Liver (tissue), 9 donors: ENCODE data around the gene INPP4B. TPM values are rescaled to one million over a fixed set of nuclear protein-coding genes. Genes with fewer than 3 reads are reported as not detected.

Source experiments
- DNase-seq: peaks from one replicate; pipeline ENCODE4 v3.0.0-alpha.2; 2017; ENCODE audit warnings: low spot score
- H3K27ac ChIP-seq, 2 donors: one replicate each; pipeline ENCODE4 v1.7.0; 2013; ENCODE audit warnings: inconsistent platforms in 2 of 2, low read length in 2 of 2, control low read depth in 1 of 2, low read depth in 1 of 2, mild to moderate bottlenecking in 1 of 2
- H3K27me3 ChIP-seq, 4 donors: one replicate each; pipeline versions ENCODE4 v1.6.1 to v1.7.0; 2013; ENCODE audit warnings: low read length in 3 of 4, inconsistent platforms in 1 of 4, mild to moderate bottlenecking in 1 of 4, moderate library complexity in 1 of 4; ENCODE audit not compliant: control insufficient read depth in 4 of 4, insufficient read depth in 4 of 4
- H3K36me3 ChIP-seq, 4 donors: one replicate each; pipeline versions ENCODE4 v1.6.1 to v1.7.0; 2013; ENCODE audit warnings: low read length in 3 of 4, mild to moderate bottlenecking in 3 of 4, low read depth in 1 of 4, moderate library complexity in 1 of 4; ENCODE audit not compliant: control insufficient read depth in 4 of 4, insufficient read depth in 3 of 4
- H3K4me1 ChIP-seq, 4 donors: one replicate each; pipeline versions ENCODE4 v1.6.1 to v1.7.0; 2013; ENCODE audit warnings: low read length in 3 of 4, mild to moderate bottlenecking in 3 of 4, moderate library complexity in 1 of 4; ENCODE audit not compliant: control insufficient read depth in 4 of 4, insufficient read depth in 4 of 4
- H3K4me3 ChIP-seq, 3 donors: one replicate each; pipeline versions ENCODE4 v1.6.1 to v1.7.0; 2013; ENCODE audit warnings: low read length in 3 of 3, control low read depth in 1 of 3, low read depth in 1 of 3, mild to moderate bottlenecking in 1 of 3
- H3K9ac ChIP-seq, 2 donors: one replicate each; pipeline ENCODE4 v1.7.0; 2013; ENCODE audit warnings: low read length in 2 of 2, mild to moderate bottlenecking in 2 of 2, moderate library complexity in 2 of 2, control low read depth in 1 of 2, low read depth in 1 of 2
- H3K9me3 ChIP-seq, 4 donors: one replicate each; pipeline versions ENCODE4 v1.6.1 to v1.7.0; 2013; ENCODE audit warnings: low read length in 3 of 4; ENCODE audit not compliant: control insufficient read depth in 4 of 4
- EGR1 ChIP-seq, 2 donors: IDR thresholded peaks; 2 replicates each; pipeline ENCODE4 v1.6.1; 2016 to 2018; ENCODE audit warnings: antibody characterized with exemption in 2 of 2, low read depth in 2 of 2
- FOXA1 ChIP-seq: IDR thresholded peaks from 2 replicates; pipeline ENCODE4 v1.6.1; 2016; ENCODE audit warnings: antibody characterized with exemption
- FOXA2 ChIP-seq: IDR thresholded peaks from 2 replicates; pipeline ENCODE4 v1.6.1; 2016; ENCODE audit warnings: antibody characterized with exemption
- GABPA ChIP-seq, 2 donors: IDR thresholded peaks in 1 of 2; conservative IDR thresholded peaks in 1 of 2; 2 replicates each; pipeline ENCODE4 v1.6.1; 2016; ENCODE audit warnings: antibody characterized with exemption in 2 of 2, mild to moderate bottlenecking in 1 of 2, moderate library complexity in 1 of 2
- HNF4G ChIP-seq: IDR thresholded peaks from 2 replicates; pipeline ENCODE4 v1.6.1; 2016; ENCODE audit warnings: antibody characterized with exemption
- JUND ChIP-seq, 2 donors: IDR thresholded peaks; 2 replicates each; pipeline ENCODE4 v1.6.1; 2016; ENCODE audit warnings: antibody characterized with exemption in 2 of 2
- MAX ChIP-seq: IDR thresholded peaks from 2 replicates; pipeline ENCODE4 v1.6.1; 2016; ENCODE audit warnings: antibody characterized with exemption
- NR2F2 ChIP-seq: IDR thresholded peaks from 2 replicates; pipeline ENCODE4 v1.6.1; 2016; ENCODE audit warnings: antibody characterized with exemption
- RAD21 ChIP-seq, 2 donors: IDR thresholded peaks; 2 replicates each; pipeline ENCODE4 v1.6.1; 2016; ENCODE audit warnings: antibody characterized with exemption in 2 of 2, mild to moderate bottlenecking in 2 of 2
- SP1 ChIP-seq: IDR thresholded peaks from 2 replicates; pipeline ENCODE4 v1.6.1; 2018; ENCODE audit warnings: antibody characterized with exemption, mild to moderate bottlenecking
- TAF1 ChIP-seq: conservative IDR thresholded peaks from 2 replicates; pipeline ENCODE4 v1.6.1; 2016; ENCODE audit warnings: antibody characterized with exemption, mild to moderate bottlenecking
- YY1 ChIP-seq: IDR thresholded peaks from 2 replicates; pipeline ENCODE4 v1.6.1; 2016; ENCODE audit warnings: antibody characterized with exemption, mild to moderate bottlenecking
- ZBTB33 ChIP-seq: IDR thresholded peaks from 2 replicates; pipeline ENCODE4 v1.6.1; 2016; ENCODE audit warnings: antibody characterized with exemption
- WGBS: extraction: QIAGEN DNeasy Blood & Tissue Kit; methylation state at CpG from one replicate; pipeline ENCODE4 v1.1.7; 2013; 5-methylcytosine and 5-hydroxymethylcytosine counted together
- polyA plus RNA-seq, 2 donors: library from polyadenylated mRNA; stranded (reverse) in 1 of 2; unstranded in 1 of 2; fragments of 200-250 nt in 1 of 2; fragments of >200 nt in 1 of 2; fragmentation: Nextera tagmentation in 1 of 2; extraction: Ambion mirVana in 1 of 2; gene quantifications; one replicate each; pipeline versions ENCODE4 v1.2.1 to v1.2.3, GENCODE V29; 2013 to 2015
- total RNA-seq, 2 donors: library from RNA; depleted of rRNA; stranded (reverse); fragments of >200 nt; gene quantifications; one replicate each; pipeline ENCODE4 v1.2.3, GENCODE V29; 2014
- TF ChIP-seq, protein P1 (sequence below): IDR thresholded peaks from 2 replicates; pipeline ENCODE4 v1.6.1; 2016; ENCODE audit warnings: antibody characterized with exemption, mild to moderate bottlenecking
- TF ChIP-seq, protein P2 (sequence below): fragments of 150-350 bp; IDR thresholded peaks from 2 replicates; pipeline ENCODE4 v1.5.1; 2017; ENCODE audit warnings: improper control_type of control experiment, low read depth, low read length; ENCODE audit not compliant: missing input control
- TF ChIP-seq, protein P3 (sequence below): IDR thresholded peaks from 2 replicates; pipeline ENCODE4 v1.6.1; 2016; ENCODE audit warnings: antibody characterized with exemption
- donor health status: healthy.
- donor health status: healthy.
- donor health status: healthy.
- donor health status: healthy.
- donor health status: healthy.

Gene INPP4B
- total and polyA plus RNA-seq, 4 donors, result 0.43 to 2.8 (median 1.6) TPM

GRCh38 chr4:142352712-142353111 lies 493.4 kb downstream of the INPP4B start (continued):
- TF ChIP-seq, protein P1, sequence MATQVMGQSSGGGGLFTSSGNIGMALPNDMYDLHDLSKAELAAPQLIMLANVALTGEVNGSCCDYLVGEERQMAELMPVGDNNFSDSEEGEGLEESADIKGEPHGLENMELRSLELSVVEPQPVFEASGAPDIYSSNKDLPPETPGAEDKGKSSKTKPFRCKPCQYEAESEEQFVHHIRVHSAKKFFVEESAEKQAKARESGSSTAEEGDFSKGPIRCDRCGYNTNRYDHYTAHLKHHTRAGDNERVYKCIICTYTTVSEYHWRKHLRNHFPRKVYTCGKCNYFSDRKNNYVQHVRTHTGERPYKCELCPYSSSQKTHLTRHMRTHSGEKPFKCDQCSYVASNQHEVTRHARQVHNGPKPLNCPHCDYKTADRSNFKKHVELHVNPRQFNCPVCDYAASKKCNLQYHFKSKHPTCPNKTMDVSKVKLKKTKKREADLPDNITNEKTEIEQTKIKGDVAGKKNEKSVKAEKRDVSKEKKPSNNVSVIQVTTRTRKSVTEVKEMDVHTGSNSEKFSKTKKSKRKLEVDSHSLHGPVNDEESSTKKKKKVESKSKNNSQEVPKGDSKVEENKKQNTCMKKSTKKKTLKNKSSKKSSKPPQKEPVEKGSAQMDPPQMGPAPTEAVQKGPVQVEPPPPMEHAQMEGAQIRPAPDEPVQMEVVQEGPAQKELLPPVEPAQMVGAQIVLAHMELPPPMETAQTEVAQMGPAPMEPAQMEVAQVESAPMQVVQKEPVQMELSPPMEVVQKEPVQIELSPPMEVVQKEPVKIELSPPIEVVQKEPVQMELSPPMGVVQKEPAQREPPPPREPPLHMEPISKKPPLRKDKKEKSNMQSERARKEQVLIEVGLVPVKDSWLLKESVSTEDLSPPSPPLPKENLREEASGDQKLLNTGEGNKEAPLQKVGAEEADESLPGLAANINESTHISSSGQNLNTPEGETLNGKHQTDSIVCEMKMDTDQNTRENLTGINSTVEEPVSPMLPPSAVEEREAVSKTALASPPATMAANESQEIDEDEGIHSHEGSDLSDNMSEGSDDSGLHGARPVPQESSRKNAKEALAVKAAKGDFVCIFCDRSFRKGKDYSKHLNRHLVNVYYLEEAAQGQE, result no peak
- TF ChIP-seq SP1 (no peak), YY1 (no peak), HNF4G (no peak), GABPA (IDR thresholded peaks at IDR 0.05 in 1 of 2, conservative IDR thresholded peaks at IDR 0.05 in 1 of 2) (no peak), FOXA2 (no peak)

GRCh38 chr4:142351958-142352357 lies 494.1 kb downstream of the INPP4B start:
- Histone ChIP-seq H3K4me3 (no peak overlapping the region), H3K9ac (no peak overlapping the region), H3K27me3 (no peaks in the 10 kb centered on the region), H3K9me3 (no peaks in the 10 kb centered on the region), H3K27ac (no peak overlapping the region), H3K36me3 (no peaks in the 10 kb centered on the region), H3K4me1 (peaks cover 0 to 3% (median 0%) of the 10 kb centered on the region in 4 donors)
- DNase-seq, result no peak
- TF ChIP-seq, protein P2, sequence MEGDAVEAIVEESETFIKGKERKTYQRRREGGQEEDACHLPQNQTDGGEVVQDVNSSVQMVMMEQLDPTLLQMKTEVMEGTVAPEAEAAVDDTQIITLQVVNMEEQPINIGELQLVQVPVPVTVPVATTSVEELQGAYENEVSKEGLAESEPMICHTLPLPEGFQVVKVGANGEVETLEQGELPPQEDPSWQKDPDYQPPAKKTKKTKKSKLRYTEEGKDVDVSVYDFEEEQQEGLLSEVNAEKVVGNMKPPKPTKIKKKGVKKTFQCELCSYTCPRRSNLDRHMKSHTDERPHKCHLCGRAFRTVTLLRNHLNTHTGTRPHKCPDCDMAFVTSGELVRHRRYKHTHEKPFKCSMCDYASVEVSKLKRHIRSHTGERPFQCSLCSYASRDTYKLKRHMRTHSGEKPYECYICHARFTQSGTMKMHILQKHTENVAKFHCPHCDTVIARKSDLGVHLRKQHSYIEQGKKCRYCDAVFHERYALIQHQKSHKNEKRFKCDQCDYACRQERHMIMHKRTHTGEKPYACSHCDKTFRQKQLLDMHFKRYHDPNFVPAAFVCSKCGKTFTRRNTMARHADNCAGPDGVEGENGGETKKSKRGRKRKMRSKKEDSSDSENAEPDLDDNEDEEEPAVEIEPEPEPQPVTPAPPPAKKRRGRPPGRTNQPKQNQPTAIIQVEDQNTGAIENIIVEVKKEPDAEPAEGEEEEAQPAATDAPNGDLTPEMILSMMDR, result no peak
- TF ChIP-seq HNF4G, result no peak
- no peak for TF ChIP-seq GABPA (IDR thresholded peaks at IDR 0.05 in 1 of 2, conservative IDR thresholded peaks at IDR 0.05 in 1 of 2)
- TF ChIP-seq, protein P3, sequence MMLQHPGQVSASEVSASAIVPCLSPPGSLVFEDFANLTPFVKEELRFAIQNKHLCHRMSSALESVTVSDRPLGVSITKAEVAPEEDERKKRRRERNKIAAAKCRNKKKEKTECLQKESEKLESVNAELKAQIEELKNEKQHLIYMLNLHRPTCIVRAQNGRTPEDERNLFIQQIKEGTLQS, result no peak
- TF ChIP-seq, protein P1, result no peak
- no peak for TF ChIP-seq RAD21 (IDR thresholded peaks at IDR 0.05)
- no peak for TF ChIP-seq JUND (IDR thresholded peaks at IDR 0.05)
- TF ChIP-seq FOXA1, result no peak
- TF ChIP-seq NR2F2, result no peak
- TF ChIP-seq ZBTB33, result no peak
- TF ChIP-seq MAX, result no peak
- no peak for TF ChIP-seq EGR1 (IDR thresholded peaks at IDR 0.05; ENCODE audit: low read depth in 2 of 2)
- TF ChIP-seq YY1, result no peak
- no peak for TF ChIP-seq TAF1
- no peak for TF ChIP-seq SP1
- 74% methylated on average over 4 of the region's 4 CpGs for WGBS
